Common myeloid progenitor, CD34-positive (primary cell): ENCODE data around the gene MFN1.

ENCODE experiments used
- CTCF ChIA-PET: fragments of 350-600 bp; sonication (Branson Sonifier 250); formaldehyde crosslinking; loops from one replicate; lab custom pipeline; 2021; ENCODE audit warnings: antibody characterized with exemption; lab: Charles Lee
- POLR2A ChIA-PET: fragments of 350-600 bp; sonication (Branson Sonifier 250); formaldehyde crosslinking; loops from one replicate; lab custom pipeline; 2021; ENCODE audit warnings: antibody characterized with exemption; lab: Charles Lee
- DNase-seq, 3 donors: peaks; one replicate each; pipeline versions ENCODE4 v3.0.0 to v3.0.0-alpha.2; 2013
- H3K27ac ChIP-seq, 2 experiments: 1 replicate in 1 of 2; 2 replicates in 1 of 2; pipeline ENCODE4 v1.7.0; 2013; ENCODE audit warnings: inconsistent platforms in 2 of 2, low read length in 2 of 2, mild to moderate bottlenecking in 2 of 2, low read depth in 1 of 2, moderate library complexity in 1 of 2; ENCODE audit not compliant: severe bottlenecking in 2 of 2, insufficient read depth in 1 of 2, poor library complexity in 1 of 2
- H3K27me3 ChIP-seq, 5 experiments: replicated peaks in 2 of 5; 1 replicate in 3 of 5; 2 replicates in 2 of 5; pipeline versions ENCODE4 v1.6.1 to v1.7.0; 2013; ENCODE audit warnings: low read length in 4 of 5, mild to moderate bottlenecking in 2 of 5, moderate library complexity in 2 of 5, inconsistent platforms in 1 of 5; ENCODE audit not compliant: insufficient read depth in 5 of 5, control insufficient read depth in 4 of 5
- H3K36me3 ChIP-seq, 4 experiments: 1 replicate in 2 of 4; 2 replicates in 2 of 4; pipeline versions ENCODE4 v1.6.1 to v1.7.0; 2013; ENCODE audit warnings: low read length in 3 of 4, control low read depth in 1 of 4, mild to moderate bottlenecking in 1 of 4; ENCODE audit not compliant: control insufficient read depth in 4 of 4, insufficient read depth in 4 of 4
- H3K4me1 ChIP-seq, 4 experiments: 1 replicate in 3 of 4; 2 replicates in 1 of 4; pipeline versions ENCODE4 v1.6.1 to v1.7.1; 2013; ENCODE audit warnings: low read length in 3 of 4, mild to moderate bottlenecking in 3 of 4, control low read depth in 1 of 4, inconsistent platforms in 1 of 4, moderate library complexity in 1 of 4; ENCODE audit not compliant: control insufficient read depth in 4 of 4, insufficient read depth in 4 of 4; ENCODE audit errors: control extremely low read depth in 1 of 4
- H3K4me3 ChIP-seq, 7 experiments: 1 replicate in 4 of 7; 2 replicates in 3 of 7; pipeline versions ENCODE4 v1.5.1 to v1.7.0; 2013; ENCODE audit warnings: mild to moderate bottlenecking in 7 of 7, low read length in 6 of 7, moderate library complexity in 6 of 7, inconsistent platforms in 2 of 7, low read depth in 2 of 7, control low read depth in 1 of 7; ENCODE audit not compliant: insufficient read depth in 4 of 7, control insufficient read depth in 1 of 7; ENCODE audit errors: extremely low read depth in 1 of 7
- H3K9me3 ChIP-seq, 5 experiments: 1 replicate in 4 of 5; 2 replicates in 1 of 5; pipeline versions ENCODE4 v1.6.1 to v1.7.1; 2013; ENCODE audit warnings: low read length in 4 of 5, mild to moderate bottlenecking in 2 of 5, inconsistent platforms in 1 of 5, low read depth in 1 of 5, moderate library complexity in 1 of 5; ENCODE audit not compliant: control insufficient read depth in 4 of 5, insufficient read depth in 2 of 5; ENCODE audit errors: control extremely low read depth in 1 of 5
- WGBS: methylation state at CpG from one replicate; pipeline ENCODE4 v1.1.5; 2013; ENCODE audit not compliant: insufficient coverage; 5-methylcytosine and 5-hydroxymethylcytosine counted together

MFN1 gene

GRCh38 chr3:179375091-179375999 lies 27.8 kb downstream of the MFN1 start:
- H3K9me3 ChIP-seq = no peaks in the 10 kb centered on the region
- POLR2A ChIA-PET = no interaction called here
- WGBS = 96% methylated on average over 5 of the region's 12 CpGs
- CTCF ChIA-PET = no interaction called here
- no peaks in the 10 kb centered on the region for H3K4me1 ChIP-seq
- no peaks in the 10 kb centered on the region for H3K27me3 ChIP-seq
- peak overlapping the region in 1 of 2 experiments; percentile 40 for H3K27ac ChIP-seq
- peaks cover 11 to 43% (median 28%) of the 10 kb centered on the region in 4 experiments for H3K36me3 ChIP-seq
- no peak overlapping the region for H3K4me3 ChIP-seq
- peak in 2 of 3 donors; percentile 4 to 43 for DNase-seq

GRCh38 chr3:179376474-179376873 lies 29.0 kb downstream of the MFN1 start:
- POLR2A ChIA-PET = no interaction called here

DNA sequence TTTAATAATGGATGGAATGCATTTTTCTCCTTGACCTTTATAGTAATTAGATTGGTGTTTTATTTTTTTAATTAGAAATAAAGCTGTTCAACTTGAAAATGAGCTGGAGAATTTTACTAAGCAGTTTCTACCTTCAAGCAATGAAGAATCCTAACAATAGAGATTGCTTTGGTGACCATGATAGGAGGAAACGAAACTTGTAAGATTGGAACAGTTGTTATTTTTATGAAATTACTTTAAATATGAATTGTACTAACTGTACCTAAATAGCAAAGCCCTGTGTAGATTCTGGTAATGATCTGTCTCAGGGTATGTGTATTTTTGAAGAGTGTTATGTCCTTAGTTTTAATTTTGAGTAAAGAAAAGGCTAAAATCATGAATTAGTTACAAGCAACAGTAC lies 44.4 kb downstream of the MFN1 start:
- H3K27me3 ChIP-seq = no peaks in the 10 kb centered on the region
- WGBS = no CpG with 5 or more reads among the region's 1 CpG
- no peaks in the 10 kb centered on the region for H3K9me3 ChIP-seq
- ChIA-PET POLR2A (no interaction called here), CTCF (interaction anchor here (0.8 kb wide), 1 partner anchor 18 kb away, joined by 3 read pairs; no protein-coding TSS in a partner anchor)
- no peak overlapping the region for H3K4me3 ChIP-seq
- H3K4me1 ChIP-seq = no peaks in the 10 kb centered on the region
- no peak overlapping the region for H3K27ac ChIP-seq
- no peak for DNase-seq
- H3K36me3 ChIP-seq = peaks cover 17 to 41% (median 29%) of the 10 kb centered on the region in 4 experiments

More at GRCh38 chr3:179376474-179376873, 29.0 kb downstream of the MFN1 start:
- Histone ChIP-seq H3K27me3 (no peaks in the 10 kb centered on the region), H3K27ac (no peak overlapping the region), H3K36me3 (peaks cover 16 to 44% (median 33%) of the 10 kb centered on the region in 4 experiments), H3K4me3 (no peak overlapping the region), H3K4me1 (no peaks in the 10 kb centered on the region), H3K9me3 (no peaks in the 10 kb centered on the region)
- CTCF ChIA-PET = no interaction called here
- DNase-seq = no peak
- WGBS = no CpG with 5 or more reads among the region's 1 CpG

GRCh38 chr3:179398574-179399231 lies 51.2 kb downstream of the MFN1 start:
- H3K27me3 ChIP-seq = no peaks in the 10 kb centered on the region
- H3K27ac ChIP-seq = no peak overlapping the region
- POLR2A ChIA-PET = no interaction called here
- no peaks in the 10 kb centered on the region for H3K4me1 ChIP-seq
- H3K9me3 ChIP-seq = no peaks in the 10 kb centered on the region
- H3K4me3 ChIP-seq = no peak overlapping the region
- peaks cover 13 to 56% (median 35%) of the 10 kb centered on the region in 4 experiments for H3K36me3 ChIP-seq
- no CpG with 5 or more reads among the region's 2 CpGs for WGBS
- CTCF ChIA-PET = interaction anchor here (0.7 kb wide), 1 partner anchor 195 kb away, joined by 3 read pairs; no protein-coding TSS in a partner anchor
- no peak for DNase-seq

- no peak overlapping the region for H3K27ac ChIP-seq
- no peaks in the 10 kb centered on the region for H3K4me1 ChIP-seq
- H3K9me3 ChIP-seq = no peaks in the 10 kb centered on the region
- ChIA-PET POLR2A (no interaction called here), CTCF (interaction anchor here (1.0 kb wide), 1 partner anchor 38 kb away, joined by 3 read pairs; no protein-coding TSS in a partner anchor)
- H3K36me3 ChIP-seq = peaks cover 12 to 66% (median 39%) of the 10 kb centered on the region in 4 experiments
- no peak for DNase-seq
- 100% methylated on average over 1 of the region's 3 CpGs for WGBS
- no peak overlapping the region for H3K4me3 ChIP-seq
- no peaks in the 10 kb centered on the region for H3K27me3 ChIP-seq
Measured at GRCh38 chr3:179401561-179401960, 54.1 kb downstream of the MFN1 start.

DNA sequence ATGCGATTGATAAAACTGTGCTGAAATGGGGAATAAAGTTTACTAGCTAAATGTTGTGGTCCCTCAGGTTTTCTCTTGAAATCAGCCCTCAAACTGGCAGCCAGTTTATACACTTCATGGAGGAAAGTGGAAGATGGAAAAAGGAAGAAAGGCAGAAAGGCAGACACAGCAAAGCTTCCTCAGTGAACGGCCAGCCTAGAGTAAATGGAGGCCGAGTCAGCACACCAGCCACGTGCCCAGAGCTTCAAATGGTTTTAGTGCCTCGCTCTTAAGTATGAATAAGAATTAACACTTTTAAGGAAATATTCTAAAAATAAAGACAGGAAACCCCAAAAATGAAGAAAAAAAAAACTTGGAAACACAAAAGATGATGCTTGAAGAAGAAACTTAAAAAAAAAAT lies 55.5 kb downstream of the MFN1 start:
- Histone ChIP-seq H3K4me3 (no peak overlapping the region), H3K9me3 (no peaks in the 10 kb centered on the region), H3K27me3 (no peaks in the 10 kb centered on the region), H3K4me1 (no peaks in the 10 kb centered on the region), H3K27ac (peak overlapping the region in 1 of 2 experiments; percentile 40), H3K36me3 (peaks cover 13 to 71% (median 43%) of the 10 kb centered on the region in 4 experiments)
- ChIA-PET CTCF (interaction anchor here (0.8 to 1.7 kb wide), 4 partner anchors 17 to 160 kb away, joined by 3 to 4 read pairs (median 3); partner anchors contain the start of gene ACTL6A), POLR2A (interaction anchor here (1.1 kb wide), 1 partner anchor 16 kb away, joined by 6 read pairs; no protein-coding TSS in a partner anchor)
- WGBS = no CpG with 5 or more reads among the region's 5 CpGs
- no peak for DNase-seq
